Measurements from ENCODE around the gene MARVELD2. TPM values are rescaled to one million over a fixed set of nuclear protein-coding genes. Genes with fewer than 3 reads are reported as not detected.
"Not testable (repeated sequence)": the region's sequence is repeated elsewhere in the genome, so short reads cannot be mapped to it uniquely, and the experiment has no call there.

Gene MARVELD2
- total RNA-seq, 1 donor from 2014 or later, result not detected

- DNase-seq (ENCODE audit: low spot score in 2 of 2), result no peak
- Histone ChIP-seq H3K9me3 (no peaks in the 10 kb centered on the region), H3K27ac (no peak overlapping the region), H3K27me3 (no peaks in the 10 kb centered on the region), H3K36me3 (no peaks in the 10 kb centered on the region), H3K4me3 (no peak overlapping the region), H3K4me1 (no peaks in the 10 kb centered on the region)
- intact Hi-C loops (cut with DNase I), result no loop called here
- TF ChIP-seq, protein P1, sequence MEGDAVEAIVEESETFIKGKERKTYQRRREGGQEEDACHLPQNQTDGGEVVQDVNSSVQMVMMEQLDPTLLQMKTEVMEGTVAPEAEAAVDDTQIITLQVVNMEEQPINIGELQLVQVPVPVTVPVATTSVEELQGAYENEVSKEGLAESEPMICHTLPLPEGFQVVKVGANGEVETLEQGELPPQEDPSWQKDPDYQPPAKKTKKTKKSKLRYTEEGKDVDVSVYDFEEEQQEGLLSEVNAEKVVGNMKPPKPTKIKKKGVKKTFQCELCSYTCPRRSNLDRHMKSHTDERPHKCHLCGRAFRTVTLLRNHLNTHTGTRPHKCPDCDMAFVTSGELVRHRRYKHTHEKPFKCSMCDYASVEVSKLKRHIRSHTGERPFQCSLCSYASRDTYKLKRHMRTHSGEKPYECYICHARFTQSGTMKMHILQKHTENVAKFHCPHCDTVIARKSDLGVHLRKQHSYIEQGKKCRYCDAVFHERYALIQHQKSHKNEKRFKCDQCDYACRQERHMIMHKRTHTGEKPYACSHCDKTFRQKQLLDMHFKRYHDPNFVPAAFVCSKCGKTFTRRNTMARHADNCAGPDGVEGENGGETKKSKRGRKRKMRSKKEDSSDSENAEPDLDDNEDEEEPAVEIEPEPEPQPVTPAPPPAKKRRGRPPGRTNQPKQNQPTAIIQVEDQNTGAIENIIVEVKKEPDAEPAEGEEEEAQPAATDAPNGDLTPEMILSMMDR (IDR thresholded peaks at IDR 0.05), result no peak
Measured at GRCh38 chr5:69444127-69444754, 29.3 kb downstream of the MARVELD2 start.

DNA sequence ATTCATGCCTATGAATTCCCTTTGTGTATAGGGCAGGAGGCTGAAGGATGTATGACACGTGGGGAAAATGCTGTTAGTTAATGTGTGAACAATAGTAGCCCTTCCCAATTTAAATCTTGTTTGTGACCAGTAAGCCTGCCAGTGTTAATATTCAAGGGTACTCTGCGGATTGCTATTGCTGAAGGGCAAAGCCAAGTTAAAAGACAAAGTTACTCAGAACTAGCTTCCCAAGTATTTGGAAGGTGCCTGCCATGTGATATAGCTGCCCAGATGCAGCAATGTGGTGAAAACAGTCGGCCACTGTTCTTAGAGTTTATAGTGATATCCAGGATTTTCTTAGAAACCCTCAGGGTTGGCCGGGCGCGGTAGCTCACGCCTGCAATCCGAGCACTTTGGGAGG, 34.6 kb downstream of the MARVELD2 start:
- DNase-seq (ENCODE audit: low spot score in 2 of 2), result no peak
- Histone ChIP-seq H3K4me3 (no peak overlapping the region), H3K9me3 (no peaks in the 10 kb centered on the region), H3K27me3 (no peaks in the 10 kb centered on the region), H3K27ac (no peak overlapping the region), H3K36me3 (no peaks in the 10 kb centered on the region), H3K4me1 (no peaks in the 10 kb centered on the region)
- intact Hi-C loops (cut with DNase I), result no loop called here
- TF ChIP-seq, protein P1 (IDR thresholded peaks at IDR 0.05), result no peak

DNA sequence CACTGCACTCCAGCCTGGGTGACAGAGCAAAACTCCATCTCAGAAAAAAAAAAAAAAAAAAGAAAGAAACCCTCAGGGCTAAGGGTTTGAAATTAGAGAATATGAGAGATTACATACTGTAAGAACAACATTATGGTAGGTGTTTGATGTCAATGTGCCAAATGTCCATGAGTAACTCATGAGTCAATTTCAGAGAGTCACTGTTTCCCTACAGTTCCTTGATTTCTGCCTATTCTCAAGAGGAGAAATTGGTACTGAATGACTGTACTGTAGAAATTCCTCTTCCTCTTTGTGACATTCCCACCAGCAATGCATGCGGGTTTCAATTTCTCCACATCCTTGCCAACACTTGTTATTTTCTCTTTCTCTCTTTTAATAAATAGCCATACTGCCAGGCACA, 35.2 kb downstream of the MARVELD2 start:
- H3K4me3 ChIP-seq, result no peak overlapping the region
- intact Hi-C loops (cut with DNase I), result no loop called here
- TF ChIP-seq, protein P1 (IDR thresholded peaks at IDR 0.05), result no peak
- no peaks in the 10 kb centered on the region for H3K9me3 ChIP-seq
- H3K36me3 ChIP-seq, result no peaks in the 10 kb centered on the region
- DNase-seq (ENCODE audit: low spot score in 2 of 2), result no peak
- H3K4me1 ChIP-seq, result no peaks in the 10 kb centered on the region
- no peak overlapping the region for H3K27ac ChIP-seq
- no peaks in the 10 kb centered on the region for H3K27me3 ChIP-seq

DNA sequence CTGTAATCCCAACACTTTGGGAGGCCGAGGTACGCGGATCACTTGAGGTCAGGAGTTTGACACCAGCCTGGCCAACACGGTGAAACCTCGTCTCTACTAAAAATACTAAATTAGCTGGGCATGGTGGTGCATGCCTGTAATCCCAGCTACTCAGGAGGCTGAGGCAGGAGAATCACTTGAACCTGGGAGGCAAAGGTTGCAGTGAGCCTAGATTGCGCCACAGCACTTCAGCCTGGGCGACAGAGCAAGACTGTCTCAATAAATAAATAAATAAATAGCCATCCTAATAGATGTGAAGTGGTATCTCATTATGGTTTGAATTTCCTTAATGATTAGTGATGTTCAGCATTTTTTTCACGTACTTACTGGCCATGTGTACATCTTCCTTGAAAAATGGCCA, 35.6 kb downstream of the MARVELD2 start:
- H3K27ac ChIP-seq; H3K27me3 ChIP-seq; H3K4me1 ChIP-seq; H3K36me3 ChIP-seq; intact Hi-C loops (cut with DNase I); DNase-seq (ENCODE audit: low spot score in 2 of 2); H3K9me3 ChIP-seq; H3K4me3 ChIP-seq: not testable (repeated sequence)

- intact Hi-C loops (cut with DNase I), result no loop called here
- no peaks in the 10 kb centered on the region for H3K27me3 ChIP-seq
- H3K9me3 ChIP-seq, result no peaks in the 10 kb centered on the region
- no peak overlapping the region for H3K27ac ChIP-seq
- TF ChIP-seq, protein P1 (IDR thresholded peaks at IDR 0.05), result no peak
- no peaks in the 10 kb centered on the region for H3K4me1 ChIP-seq
- H3K36me3 ChIP-seq, result no peaks in the 10 kb centered on the region
- H3K4me3 ChIP-seq, result no peak overlapping the region
- DNase-seq (ENCODE audit: low spot score in 2 of 2), result no peak
Measured at GRCh38 chr5:69451941-69452647, 37.2 kb downstream of the MARVELD2 start.

GRCh38 chr5:69453487-69453886, 38.6 kb downstream of the MARVELD2 start:
- H3K4me3 ChIP-seq; H3K4me1 ChIP-seq; H3K27me3 ChIP-seq; H3K36me3 ChIP-seq; intact Hi-C loops (cut with DNase I); DNase-seq (ENCODE audit: low spot score in 2 of 2); H3K27ac ChIP-seq; H3K9me3 ChIP-seq: not testable (repeated sequence)

All from ascending aorta (tissue), 2 donors.